HG02852 (cell line): ENCODE data around the gene USP40.

Experiments
- ATAC-seq: cut with Tn5 transposase; IDR thresholded peaks from one replicate; pipeline ENCODE4 v1.9.1; 2021; ENCODE audit warnings: mild to moderate bottlenecking, moderate library complexity; ENCODE audit not compliant: unreplicated experiment

USP40 gene

DNA sequence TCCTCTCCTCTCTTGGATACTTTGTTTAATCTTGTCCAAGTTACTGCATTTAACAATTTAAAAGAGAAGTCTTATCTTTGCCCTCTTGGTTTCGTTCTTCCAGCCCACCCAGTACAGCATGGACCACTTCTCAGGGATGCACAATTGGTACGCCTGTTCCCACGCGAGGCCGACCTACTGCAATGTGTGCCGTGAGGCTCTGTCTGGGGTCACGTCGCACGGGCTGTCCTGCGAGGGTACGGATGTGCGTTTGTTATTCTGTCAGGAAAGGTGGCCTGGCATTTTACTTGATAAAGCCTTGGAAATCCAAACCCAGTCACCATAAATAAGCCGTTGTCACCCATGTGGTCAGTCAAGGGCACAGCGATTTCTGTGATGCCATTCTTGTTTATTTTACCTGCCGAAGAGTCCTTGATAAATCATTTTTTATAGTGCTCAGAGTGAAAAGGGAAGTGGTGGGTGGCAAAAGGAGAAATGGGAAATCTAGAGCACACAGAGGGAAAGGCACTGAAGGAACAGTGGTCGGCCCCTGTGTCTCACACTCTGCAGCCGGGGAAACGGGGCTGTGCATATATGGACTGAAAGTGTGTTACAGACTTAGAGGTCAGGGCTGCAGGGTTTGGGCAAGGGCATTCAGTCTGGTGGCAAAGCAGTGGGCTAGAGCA lies 131.8 kb downstream of the USP40 start:
- no peak for ATAC-seq

- ATAC-seq: no peak
Measured at GRCh38 chr2:233433794-233434193, 132.8 kb downstream of the USP40 start.

- no peak for ATAC-seq
Measured at GRCh38 chr2:233433029-233433428, 133.6 kb downstream of the USP40 start.

DNA sequence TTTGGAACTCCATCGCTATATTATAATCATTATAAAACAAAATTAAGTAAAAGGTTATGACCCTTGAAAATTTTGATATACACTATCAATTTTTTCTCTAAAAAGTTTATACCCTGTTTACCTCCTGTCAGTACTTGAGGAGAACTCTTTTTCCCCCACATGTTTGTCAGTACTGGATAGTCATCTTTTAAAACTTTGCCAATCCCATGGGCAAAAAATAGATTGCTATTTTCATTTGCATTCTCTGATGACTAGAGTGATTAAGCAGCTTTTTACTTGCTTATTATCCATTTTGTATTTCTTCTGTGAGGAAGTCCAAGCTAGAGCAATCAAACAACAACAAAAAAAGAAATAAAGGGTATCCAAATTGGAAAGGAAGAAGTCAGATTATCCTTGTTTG lies 135.9 kb downstream of the USP40 start:
- no peak for ATAC-seq

GRCh38 chr2:233430081-233430480 lies 136.5 kb downstream of the USP40 start:
- no peak for ATAC-seq

DNA sequence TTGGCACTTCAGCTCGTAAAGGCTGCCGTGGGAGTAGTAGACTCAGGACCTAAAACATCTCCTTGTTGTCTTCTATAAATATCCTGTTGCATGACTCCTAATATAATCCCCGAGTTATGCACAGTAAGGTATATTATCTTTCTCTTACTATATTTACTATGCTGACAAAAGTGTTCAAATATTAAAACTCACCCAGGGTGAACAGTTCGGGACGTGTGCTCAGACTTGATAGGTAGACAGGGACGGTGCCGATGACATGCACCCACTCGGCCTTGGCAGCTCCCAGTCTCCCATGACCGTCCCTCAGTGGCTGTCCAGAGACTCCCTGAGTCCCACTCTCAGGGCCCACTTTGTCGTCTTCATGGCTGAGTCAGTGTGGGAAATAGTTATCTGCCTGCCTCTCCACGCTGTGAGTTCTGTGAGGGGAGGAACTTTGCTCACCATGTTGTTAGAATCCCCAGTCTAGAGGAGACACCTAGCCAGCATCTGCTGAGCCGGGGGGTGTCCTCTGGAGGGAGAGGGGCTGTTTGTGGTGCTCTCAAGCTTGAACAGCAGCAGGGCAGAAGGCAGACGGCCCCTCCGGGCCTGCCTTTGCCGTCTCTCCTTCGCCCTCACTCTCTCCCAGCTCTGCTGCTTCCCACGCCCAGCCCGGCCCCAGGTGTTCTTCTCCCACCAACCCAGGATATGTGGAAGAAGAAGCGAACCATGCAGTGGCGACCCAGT lies 137.2 kb downstream of the USP40 start:
- no peak for ATAC-seq

GRCh38 chr2:233428438-233428837 lies 138.1 kb downstream of the USP40 start:
- ATAC-seq: no peak

DNA sequence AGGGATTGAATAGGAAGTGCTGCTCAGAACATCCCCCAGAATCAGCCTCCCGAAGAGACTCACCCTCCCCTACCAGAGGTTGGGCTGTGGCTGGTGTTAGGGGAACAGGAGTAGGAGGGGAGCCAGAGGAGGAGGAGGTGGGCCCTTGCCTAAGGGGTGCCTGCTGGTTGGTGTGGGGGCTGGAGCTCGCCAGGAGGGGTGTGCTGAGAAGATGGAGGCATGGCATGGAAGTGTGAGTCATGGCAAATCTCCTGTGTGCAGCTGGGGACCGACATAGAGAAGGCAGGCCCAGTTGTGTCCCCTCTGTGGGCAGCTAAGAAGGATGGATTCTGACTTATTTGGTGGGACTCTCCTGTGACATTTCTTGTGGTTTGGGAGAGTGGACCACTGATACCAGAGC lies 138.6 kb downstream of the USP40 start:
- no peak for ATAC-seq

GRCh38 chr2:233426619-233427342 lies 139.8 kb downstream of the USP40 start:
- no peak for ATAC-seq
